ENCODE data around the gene CEACAM19.

CEACAM19 gene

DNA sequence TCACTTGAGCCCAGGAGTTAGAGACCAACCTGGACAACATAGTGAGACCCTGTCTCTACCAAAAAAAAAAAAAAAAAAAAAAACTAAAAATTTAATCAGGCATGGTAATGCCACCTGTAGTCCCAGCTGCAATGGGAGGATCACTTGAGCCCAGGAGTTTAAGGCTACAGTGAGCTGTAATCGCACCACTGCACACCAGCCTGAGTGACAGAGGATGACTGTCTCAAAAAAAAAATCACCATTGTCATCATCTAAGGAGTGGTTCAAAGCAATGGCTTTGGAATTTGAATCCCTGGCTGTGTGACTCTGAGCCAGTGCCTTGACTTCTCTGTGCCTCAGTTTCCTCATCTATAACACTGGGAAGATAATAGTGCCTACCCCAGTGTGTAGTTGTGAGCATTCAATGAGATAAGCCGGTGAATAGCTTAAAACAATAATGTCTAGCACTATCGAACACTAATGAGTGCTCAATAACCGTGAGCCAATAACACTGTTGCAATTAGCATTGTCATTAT lies 46.4 kb upstream of the CEACAM19 start:
- ATAC-seq: no peak
- TF ChIP-seq TCF4 (CRISPR knock-in tag; IDR thresholded peaks at IDR 0.05; ENCODE audit: borderline replicate concordance) (no peak), ZNF565 (CRISPR knock-in tag; conservative IDR thresholded peaks at IDR 0.05; ENCODE audit: low read depth) (no peak), SNAI2 (CRISPR knock-in tag; IDR thresholded peaks at IDR 0.05) (no peak), PPARA (CRISPR knock-in tag; IDR thresholded peaks at IDR 0.05; ENCODE audit: borderline replicate concordance) (no peak), CSDC2 (CRISPR knock-in tag; IDR thresholded peaks at IDR 0.05) (no peak), ZFP3 (CRISPR knock-in tag; IDR thresholded peaks at IDR 0.05) (no peak), GLIS3 (CRISPR knock-in tag; IDR thresholded peaks at IDR 0.05) (no peak)

DNA sequence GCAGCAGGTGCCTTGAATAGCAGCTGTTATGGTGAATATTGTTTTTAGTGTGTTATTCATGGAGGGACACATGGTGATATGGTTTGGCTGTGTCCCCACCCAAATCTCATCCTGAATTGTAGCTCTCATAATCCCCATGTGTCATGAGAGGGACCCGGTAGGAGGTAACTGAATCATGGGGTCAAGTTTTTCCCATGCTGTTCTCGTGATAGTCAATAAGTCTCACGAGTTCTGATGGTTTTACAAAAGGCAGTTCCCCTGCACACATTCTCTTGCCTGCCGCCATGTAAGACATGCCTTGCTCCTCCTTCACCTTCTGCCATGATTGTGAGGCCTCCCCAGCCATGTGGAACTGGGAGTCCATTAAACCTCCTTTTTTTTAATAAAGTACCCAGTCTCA lies 45.6 kb upstream of the CEACAM19 start:
- peak; percentile 38; the same call in 1 of the 2 replicates for TF ChIP-seq ZFP3 (CRISPR knock-in tag; IDR thresholded peaks at IDR 0.05)

DNA sequence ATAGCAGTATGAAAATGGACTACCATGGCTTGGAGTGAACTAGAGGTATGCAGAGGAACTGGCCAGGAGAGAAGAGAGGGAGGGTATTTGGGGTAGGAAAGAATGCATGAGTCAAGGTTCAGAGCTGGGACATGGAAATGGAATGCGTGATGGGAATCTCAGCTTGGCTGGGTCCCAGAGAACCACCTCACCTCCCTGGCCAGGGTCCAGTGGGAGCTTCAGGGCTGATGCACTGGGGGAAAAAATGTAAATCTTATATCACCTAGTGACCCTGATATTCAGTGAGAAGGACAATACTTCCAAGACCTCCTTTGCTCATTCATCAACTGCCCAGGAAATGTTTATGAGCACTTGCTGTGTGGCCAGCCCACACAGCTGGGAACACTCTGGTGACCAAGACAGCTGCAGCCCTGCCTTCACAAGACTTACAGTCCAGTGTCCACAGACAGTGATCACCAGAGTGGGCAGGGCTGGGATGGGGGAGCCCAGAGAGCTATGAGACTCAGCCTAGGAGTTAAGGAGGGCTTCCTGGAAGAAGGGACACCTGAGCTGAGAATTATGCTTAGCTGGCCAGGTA lies 45.1 kb upstream of the CEACAM19 start:
- ATAC-seq: peak; percentile 92
- TF ChIP-seq CSDC2 (CRISPR knock-in tag; IDR thresholded peaks at IDR 0.05) (no peak), ISL1 (CRISPR knock-in tag; IDR thresholded peaks at IDR 0.05) (no peak), SNAI2 (CRISPR knock-in tag; IDR thresholded peaks at IDR 0.05) (no peak), ZNF8 (CRISPR knock-in tag; IDR thresholded peaks at IDR 0.05) (no peak), BACH2 (CRISPR knock-in tag; IDR thresholded peaks at IDR 0.05; ENCODE audit: borderline replicate concordance) (no peak)
- TF ChIP-seq, protein P1, sequence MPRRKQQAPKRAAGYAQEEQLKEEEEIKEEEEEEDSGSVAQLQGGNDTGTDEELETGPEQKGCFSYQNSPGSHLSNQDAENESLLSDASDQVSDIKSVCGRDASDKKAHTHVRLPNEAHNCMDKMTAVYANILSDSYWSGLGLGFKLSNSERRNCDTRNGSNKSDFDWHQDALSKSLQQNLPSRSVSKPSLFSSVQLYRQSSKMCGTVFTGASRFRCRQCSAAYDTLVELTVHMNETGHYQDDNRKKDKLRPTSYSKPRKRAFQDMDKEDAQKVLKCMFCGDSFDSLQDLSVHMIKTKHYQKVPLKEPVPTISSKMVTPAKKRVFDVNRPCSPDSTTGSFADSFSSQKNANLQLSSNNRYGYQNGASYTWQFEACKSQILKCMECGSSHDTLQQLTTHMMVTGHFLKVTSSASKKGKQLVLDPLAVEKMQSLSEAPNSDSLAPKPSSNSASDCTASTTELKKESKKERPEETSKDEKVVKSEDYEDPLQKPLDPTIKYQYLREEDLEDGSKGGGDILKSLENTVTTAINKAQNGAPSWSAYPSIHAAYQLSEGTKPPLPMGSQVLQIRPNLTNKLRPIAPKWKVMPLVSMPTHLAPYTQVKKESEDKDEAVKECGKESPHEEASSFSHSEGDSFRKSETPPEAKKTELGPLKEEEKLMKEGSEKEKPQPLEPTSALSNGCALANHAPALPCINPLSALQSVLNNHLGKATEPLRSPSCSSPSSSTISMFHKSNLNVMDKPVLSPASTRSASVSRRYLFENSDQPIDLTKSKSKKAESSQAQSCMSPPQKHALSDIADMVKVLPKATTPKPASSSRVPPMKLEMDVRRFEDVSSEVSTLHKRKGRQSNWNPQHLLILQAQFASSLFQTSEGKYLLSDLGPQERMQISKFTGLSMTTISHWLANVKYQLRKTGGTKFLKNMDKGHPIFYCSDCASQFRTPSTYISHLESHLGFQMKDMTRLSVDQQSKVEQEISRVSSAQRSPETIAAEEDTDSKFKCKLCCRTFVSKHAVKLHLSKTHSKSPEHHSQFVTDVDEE (CRISPR knock-in tag; IDR thresholded peaks at IDR 0.05): no peak

More for the DNA sequence above, 45.6 kb upstream of the CEACAM19 start:
- peak; percentile 27 for ATAC-seq

DNA sequence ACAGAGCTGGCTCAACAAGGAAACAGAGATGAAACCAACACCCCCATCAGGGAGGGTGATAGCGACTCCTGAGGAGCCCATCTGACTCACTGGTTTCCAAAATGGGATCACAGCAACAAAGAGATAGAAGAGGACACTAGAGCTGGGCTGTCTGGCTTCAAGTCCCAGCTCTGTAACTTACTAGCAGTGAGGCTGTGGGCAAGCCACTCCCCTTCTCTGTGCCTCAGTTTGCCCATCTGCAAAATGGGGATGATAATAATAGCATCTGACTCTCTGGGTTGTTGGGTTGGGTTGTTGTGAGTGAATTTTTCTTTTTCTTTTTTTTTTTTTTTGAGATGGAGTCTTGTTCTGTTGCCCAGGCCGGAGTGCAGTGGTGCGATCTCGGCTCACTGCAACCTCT lies 43.7 kb upstream of the CEACAM19 start:
- no peak for ATAC-seq
- no peak for TF ChIP-seq ZNF8 (CRISPR knock-in tag; IDR thresholded peaks at IDR 0.05)
- TF ChIP-seq ZNF70 (CRISPR knock-in tag; IDR thresholded peaks at IDR 0.05): no peak
- no peak for TF ChIP-seq SNAI2 (CRISPR knock-in tag; IDR thresholded peaks at IDR 0.05)
- TF ChIP-seq, protein P2, sequence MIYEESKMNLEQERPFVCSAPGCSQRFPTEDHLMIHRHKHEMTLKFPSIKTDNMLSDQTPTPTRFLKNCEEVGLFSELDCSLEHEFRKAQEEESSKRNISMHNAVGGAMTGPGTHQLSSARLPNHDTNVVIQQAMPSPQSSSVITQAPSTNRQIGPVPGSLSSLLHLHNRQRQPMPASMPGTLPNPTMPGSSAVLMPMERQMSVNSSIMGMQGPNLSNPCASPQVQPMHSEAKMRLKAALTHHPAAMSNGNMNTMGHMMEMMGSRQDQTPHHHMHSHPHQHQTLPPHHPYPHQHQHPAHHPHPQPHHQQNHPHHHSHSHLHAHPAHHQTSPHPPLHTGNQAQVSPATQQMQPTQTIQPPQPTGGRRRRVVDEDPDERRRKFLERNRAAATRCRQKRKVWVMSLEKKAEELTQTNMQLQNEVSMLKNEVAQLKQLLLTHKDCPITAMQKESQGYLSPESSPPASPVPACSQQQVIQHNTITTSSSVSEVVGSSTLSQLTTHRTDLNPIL (CRISPR knock-in tag; IDR thresholded peaks at IDR 0.05; ENCODE audit: low read depth): no peak
- TF ChIP-seq GLIS3 (CRISPR knock-in tag; IDR thresholded peaks at IDR 0.05): no peak
- TF ChIP-seq OSR1 (CRISPR knock-in tag; IDR thresholded peaks at IDR 0.05): no peak
- TF ChIP-seq, protein P3, sequence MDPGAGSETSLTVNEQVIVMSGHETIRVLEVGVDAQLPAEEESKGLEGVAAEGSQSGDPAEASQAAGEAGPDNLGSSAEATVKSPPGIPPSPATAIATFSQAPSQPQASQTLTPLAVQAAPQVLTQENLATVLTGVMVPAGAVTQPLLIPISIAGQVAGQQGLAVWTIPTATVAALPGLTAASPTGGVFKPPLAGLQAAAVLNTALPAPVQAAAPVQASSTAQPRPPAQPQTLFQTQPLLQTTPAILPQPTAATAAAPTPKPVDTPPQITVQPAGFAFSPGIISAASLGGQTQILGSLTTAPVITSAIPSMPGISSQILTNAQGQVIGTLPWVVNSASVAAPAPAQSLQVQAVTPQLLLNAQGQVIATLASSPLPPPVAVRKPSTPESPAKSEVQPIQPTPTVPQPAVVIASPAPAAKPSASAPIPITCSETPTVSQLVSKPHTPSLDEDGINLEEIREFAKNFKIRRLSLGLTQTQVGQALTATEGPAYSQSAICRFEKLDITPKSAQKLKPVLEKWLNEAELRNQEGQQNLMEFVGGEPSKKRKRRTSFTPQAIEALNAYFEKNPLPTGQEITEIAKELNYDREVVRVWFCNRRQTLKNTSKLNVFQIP (CRISPR knock-in tag; IDR thresholded peaks at IDR 0.05; ENCODE audit: borderline replicate concordance, low read depth): no peak
- TF ChIP-seq BACH2 (CRISPR knock-in tag; IDR thresholded peaks at IDR 0.05; ENCODE audit: borderline replicate concordance): no peak
- TF ChIP-seq, protein P4, sequence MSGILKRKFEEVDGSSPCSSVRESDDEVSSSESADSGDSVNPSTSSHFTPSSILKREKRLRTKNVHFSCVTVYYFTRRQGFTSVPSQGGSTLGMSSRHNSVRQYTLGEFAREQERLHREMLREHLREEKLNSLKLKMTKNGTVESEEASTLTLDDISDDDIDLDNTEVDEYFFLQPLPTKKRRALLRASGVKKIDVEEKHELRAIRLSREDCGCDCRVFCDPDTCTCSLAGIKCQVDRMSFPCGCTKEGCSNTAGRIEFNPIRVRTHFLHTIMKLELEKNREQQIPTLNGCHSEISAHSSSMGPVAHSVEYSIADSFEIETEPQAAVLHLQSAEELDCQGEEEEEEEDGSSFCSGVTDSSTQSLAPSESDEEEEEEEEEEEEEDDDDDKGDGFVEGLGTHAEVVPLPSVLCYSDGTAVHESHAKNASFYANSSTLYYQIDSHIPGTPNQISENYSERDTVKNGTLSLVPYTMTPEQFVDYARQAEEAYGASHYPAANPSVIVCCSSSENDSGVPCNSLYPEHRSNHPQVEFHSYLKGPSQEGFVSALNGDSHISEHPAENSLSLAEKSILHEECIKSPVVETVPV (CRISPR knock-in tag; IDR thresholded peaks at IDR 0.05): no peak
- TF ChIP-seq ZFP3 (CRISPR knock-in tag; IDR thresholded peaks at IDR 0.05): no peak
- no peak for TF ChIP-seq PPARA (CRISPR knock-in tag; IDR thresholded peaks at IDR 0.05; ENCODE audit: borderline replicate concordance)
- no peak for TF ChIP-seq ZNF565 (CRISPR knock-in tag; conservative IDR thresholded peaks at IDR 0.05; ENCODE audit: low read depth)
- TF ChIP-seq TOX (CRISPR knock-in tag; IDR thresholded peaks at IDR 0.05; ENCODE audit: borderline replicate concordance): no peak

DNA sequence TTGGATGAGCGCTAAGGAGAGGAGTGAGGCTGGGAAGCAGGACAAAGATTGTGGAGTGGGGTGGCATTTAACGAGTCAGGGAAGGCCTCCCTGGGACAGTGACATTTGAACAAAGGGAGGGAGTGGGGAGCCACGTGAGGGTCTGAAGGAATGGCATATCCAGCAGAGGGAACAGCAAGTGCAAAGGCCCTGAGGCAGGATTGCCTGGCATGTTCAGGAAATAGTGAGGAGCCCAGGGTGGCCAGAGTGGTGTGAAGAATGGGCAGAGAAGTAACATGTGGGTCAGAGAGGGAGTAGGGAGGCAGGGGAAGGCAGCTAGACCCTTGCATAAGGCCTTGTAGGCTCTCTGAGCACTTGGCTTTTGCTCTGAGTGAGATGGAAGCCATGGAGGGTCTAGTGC lies 42.5 kb upstream of the CEACAM19 start:
- ATAC-seq: no peak
- TF ChIP-seq ARNTL (CRISPR knock-in tag; IDR thresholded peaks at IDR 0.05; ENCODE audit: borderline replicate concordance, low read depth) (no peak), ZNF8 (CRISPR knock-in tag; IDR thresholded peaks at IDR 0.05) (no peak), SNAI2 (CRISPR knock-in tag; IDR thresholded peaks at IDR 0.05) (no peak), ZNF70 (CRISPR knock-in tag; IDR thresholded peaks at IDR 0.05) (no peak), TOX (CRISPR knock-in tag; IDR thresholded peaks at IDR 0.05; ENCODE audit: borderline replicate concordance) (no peak), RARB (CRISPR knock-in tag; IDR thresholded peaks at IDR 0.05) (no peak), ZC3H10 (CRISPR knock-in tag; IDR thresholded peaks at IDR 0.05) (no peak), ZFP30 (CRISPR knock-in tag; IDR thresholded peaks at IDR 0.05) (no peak), ESRRG (CRISPR knock-in tag; IDR thresholded peaks at IDR 0.05) (no peak), BACH2 (CRISPR knock-in tag; IDR thresholded peaks at IDR 0.05; ENCODE audit: borderline replicate concordance) (no peak), ZFP3 (CRISPR knock-in tag; IDR thresholded peaks at IDR 0.05) (no peak), ZNF565 (CRISPR knock-in tag; conservative IDR thresholded peaks at IDR 0.05; ENCODE audit: low read depth) (no peak), ISL1 (CRISPR knock-in tag; IDR thresholded peaks at IDR 0.05) (no peak), PPARA (CRISPR knock-in tag; IDR thresholded peaks at IDR 0.05; ENCODE audit: borderline replicate concordance) (no peak)
- TF ChIP-seq, protein P4 (CRISPR knock-in tag; IDR thresholded peaks at IDR 0.05): no peak
- TF ChIP-seq, protein P2 (CRISPR knock-in tag; IDR thresholded peaks at IDR 0.05; ENCODE audit: low read depth): no peak
